HEK293T (cell line): ENCODE results near the gene ZFP92.

Experiments
- ELF4 ChIP-seq: fragments of 450-650 bp; IDR thresholded peaks from 2 replicates; pipeline ENCODE4 v1.6.1; 2017; ENCODE audit warnings: antibody characterized with exemption
- FOXA1 ChIP-seq: fragments of 450-650 bp; IDR thresholded peaks from 2 replicates; pipeline ENCODE4 v1.6.1; 2016; ENCODE audit warnings: mild to moderate bottlenecking
- HDGF ChIP-seq: fragments of 450-650 bp; IDR thresholded peaks from 2 replicates; pipeline ENCODE4 v1.6.1; 2017; ENCODE audit warnings: antibody characterized with exemption, borderline replicate concordance
- L3MBTL2 ChIP-seq: fragments of 450-650 bp; conservative IDR thresholded peaks from 2 replicates; pipeline ENCODE4 v1.6.1; 2016; ENCODE audit warnings: mild to moderate bottlenecking
- SP1 ChIP-seq: fragments of 450-650 bp; IDR thresholded peaks from 2 replicates; pipeline ENCODE4 v1.6.1; 2017
- SUZ12 ChIP-seq: fragments of 450-650 bp; IDR thresholded peaks from 2 replicates; pipeline ENCODE4 v1.6.1; 2016; ENCODE audit warnings: mild to moderate bottlenecking
- TARDBP ChIP-seq: fragments of 450-650 bp; IDR thresholded peaks from 2 replicates; pipeline ENCODE4 v1.6.1; 2016

- TF ChIP-seq HDGF (no peak), SP1 (no peak), TARDBP (no peak), FOXA1 (no peak), SUZ12 (no peak), L3MBTL2 (no peak), ELF4 (no peak)
Measured at GRCh38 chrX:153388722-153389459, 22.4 kb upstream of the ZFP92 start.
